Ramos (cell line): ENCODE measurements around the gene BBS10.
"Not testable (repeated sequence)": the region's sequence is repeated elsewhere in the genome, so short reads cannot be mapped to it uniquely, and the experiment has no call there.

Source experiments
- in situ Hi-C: fragments of 300-500 bp; cut with MboI; formaldehyde crosslinking; loops from one replicate; pipeline ENCODE4 v1.14.3; 2022; ENCODE audit warnings: low sequenced_read_pairs; ENCODE audit not compliant: unreplicated experiment

BBS10 gene

DNA sequence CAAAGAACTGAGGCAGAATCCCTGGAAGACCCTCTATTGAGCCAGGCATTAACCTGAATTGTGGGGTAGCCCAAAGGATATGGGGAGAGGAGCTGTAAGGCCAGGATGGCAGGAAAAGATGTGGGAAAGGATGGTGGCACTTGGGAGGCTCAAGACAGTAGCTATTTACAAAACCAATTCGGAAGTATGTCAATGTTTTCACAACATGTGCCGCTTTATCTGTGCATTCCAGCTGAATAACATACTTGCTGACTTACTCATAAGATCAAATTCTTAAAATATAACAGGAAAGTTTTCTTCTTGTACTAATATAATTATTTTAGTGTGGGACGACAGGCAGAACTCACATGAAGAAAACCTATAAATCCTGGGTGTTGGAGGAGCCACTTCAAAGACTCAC, 10.6 kb downstream of the BBS10 start:
- in situ Hi-C loops, result no loop called here

- in situ Hi-C loops, result no loop called here
Observed at GRCh38 chr12:76332606-76333005, 15.6 kb downstream of the BBS10 start.

DNA sequence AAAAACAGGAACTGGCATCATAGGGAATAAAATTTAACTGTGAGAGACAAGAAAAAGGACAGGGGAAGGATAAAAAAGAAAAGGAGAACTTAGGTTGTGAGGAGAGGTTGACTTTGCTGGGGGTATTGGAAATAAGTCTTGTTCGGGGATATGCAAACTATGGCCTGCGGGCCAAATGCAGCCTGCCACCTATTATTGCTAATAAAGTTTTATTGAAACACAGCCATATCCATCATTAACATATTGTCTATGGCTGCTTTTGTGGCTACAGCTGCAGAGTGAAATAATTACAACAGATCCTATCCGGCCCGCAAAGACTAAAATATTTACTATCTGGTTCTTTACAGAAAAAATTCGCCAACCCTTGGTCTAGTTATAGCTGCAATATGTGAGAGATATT, 18.6 kb downstream of the BBS10 start:
- in situ Hi-C loops, result no loop called here

DNA sequence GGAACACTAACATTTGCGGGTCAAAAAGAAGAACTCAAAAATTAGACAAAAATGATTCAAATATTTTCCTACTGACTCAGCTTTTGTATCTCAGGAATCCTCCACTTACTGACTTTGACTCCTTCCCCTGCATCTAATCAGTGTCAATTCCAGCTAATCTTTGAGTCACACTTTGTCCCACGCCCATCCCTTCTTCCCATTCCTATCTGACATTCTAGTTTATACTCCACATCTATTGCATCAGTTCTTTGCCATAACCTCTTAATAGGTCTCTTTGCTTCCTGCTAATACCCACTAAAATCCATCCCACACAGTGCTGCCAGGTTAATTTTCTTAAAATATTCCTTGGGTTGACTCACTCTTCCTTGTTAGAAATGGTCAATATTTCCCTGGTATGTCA, 19.1 kb downstream of the BBS10 start:
- in situ Hi-C loops, result no loop called here

GRCh38 chr12:76319595-76320319, 28.5 kb downstream of the BBS10 start:
- in situ Hi-C loops, result not testable (repeated sequence)

DNA sequence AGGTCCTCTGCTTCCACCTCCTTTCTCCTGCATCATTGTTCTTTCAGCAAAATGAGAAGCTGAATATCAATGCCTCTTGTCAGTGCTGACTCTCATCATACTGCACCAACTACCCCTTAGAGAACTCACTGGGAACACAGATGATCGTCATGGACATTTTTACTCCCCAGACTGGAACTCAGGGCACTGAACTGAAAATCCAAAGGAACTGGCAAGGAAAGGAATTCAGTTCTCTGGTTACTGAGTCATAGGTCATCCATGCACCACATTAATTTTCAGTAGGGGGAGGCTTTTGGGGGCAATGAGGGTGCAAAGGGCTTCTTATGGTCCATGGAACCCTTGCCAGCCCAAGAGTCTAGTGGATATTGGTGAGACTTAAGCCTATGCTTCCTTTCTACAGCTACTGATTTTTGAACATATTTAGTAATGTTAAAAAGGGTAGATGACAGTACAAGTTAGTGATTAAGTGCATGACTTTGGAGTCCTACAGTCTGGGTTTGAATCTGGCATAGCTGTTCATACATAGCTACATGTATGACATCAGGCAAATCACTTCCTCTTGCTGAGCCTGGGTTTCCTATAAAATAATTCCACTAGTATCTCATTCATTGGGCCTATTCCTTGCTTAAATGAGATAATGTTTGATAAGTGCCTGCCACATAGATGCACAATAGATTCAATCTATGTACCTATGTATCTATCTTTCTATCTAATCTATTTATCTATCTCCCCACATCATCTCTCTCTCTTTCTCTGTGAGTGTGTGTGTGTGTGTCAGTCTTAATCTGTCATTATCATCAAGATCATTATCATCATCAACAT, 29.2 kb downstream of the BBS10 start:
- in situ Hi-C loops, result no loop called here

GRCh38 chr12:76317976-76318375, 30.2 kb downstream of the BBS10 start:
- in situ Hi-C loops, result no loop called here

DNA sequence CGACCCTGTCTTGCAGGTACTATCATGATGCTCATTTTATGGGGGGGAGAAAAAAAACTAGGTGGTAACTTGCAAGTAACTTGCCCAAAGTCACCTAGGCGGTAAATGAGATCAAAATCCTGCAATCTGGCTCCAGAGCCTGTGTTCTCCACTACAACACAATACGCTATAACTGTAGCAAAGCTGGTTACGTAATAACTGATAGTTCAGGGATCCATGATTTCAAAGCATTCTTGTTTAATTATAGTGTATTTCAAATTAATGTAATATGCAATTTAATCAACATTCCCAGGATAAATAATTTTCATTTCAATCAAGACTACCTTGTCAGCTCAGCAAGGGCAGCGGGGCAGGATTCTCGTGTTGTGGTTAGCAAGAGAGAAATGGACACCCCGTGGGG, 31.7 kb downstream of the BBS10 start:
- in situ Hi-C loops, result no loop called here

DNA sequence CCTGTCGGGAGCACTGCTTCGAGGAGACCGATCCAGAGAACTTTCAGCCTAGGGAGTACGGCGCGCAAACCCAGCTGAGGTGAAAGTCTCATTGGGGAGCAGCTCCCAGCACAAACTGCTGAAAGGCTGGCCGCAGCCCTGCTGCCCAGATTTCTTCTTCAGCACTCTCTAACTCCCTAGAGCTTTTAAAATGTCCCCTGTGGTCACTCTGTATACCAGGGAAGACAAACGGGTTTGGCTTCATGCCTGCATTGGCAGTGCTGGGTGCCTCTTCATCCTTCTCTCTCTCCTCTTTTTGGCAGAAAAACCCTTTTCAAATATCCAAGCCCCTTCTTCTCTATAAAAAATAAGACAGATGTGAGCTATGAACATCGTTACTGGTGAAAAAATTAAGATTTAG, 34.9 kb downstream of the BBS10 start:
- in situ Hi-C loops, result no loop called here

DNA sequence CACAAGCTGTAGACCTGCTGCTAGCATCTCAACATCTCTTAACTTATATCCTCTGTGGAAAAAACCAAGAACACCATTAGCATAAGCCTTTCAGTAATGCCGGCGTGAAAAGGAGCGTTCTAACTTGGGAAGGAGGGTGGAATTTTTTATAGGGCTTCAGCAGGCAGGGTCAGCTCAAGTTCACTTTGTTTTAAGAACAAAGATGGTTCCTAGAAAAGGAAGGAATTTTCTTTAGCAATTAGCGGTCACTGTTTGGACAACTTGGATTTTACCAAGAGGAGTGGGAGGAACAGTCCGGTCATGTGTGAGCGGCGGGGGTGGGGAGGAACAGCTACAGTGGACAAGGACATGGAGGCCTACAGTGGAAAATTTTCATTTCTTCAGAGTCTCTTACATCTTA, 35.9 kb downstream of the BBS10 start:
- in situ Hi-C loops, result no loop called here

DNA sequence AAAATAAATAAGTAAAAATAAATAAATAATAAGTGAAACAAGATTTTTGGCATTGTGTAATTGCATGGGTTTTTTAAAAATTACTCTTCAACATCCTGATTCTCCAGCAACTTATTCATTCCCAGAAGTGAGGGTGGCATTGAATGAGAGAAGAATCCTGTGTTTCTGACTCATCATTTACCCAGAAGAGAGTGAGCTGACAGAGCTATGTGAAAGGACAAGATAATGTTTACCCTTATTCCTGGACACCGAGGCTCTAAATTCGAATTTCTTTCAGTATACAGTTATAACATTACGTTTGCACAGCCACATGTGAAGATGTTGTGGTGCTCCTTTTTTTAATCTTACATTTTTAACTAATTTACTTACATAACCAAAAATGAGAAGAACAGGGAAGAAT, 36.4 kb downstream of the BBS10 start:
- in situ Hi-C loops, result no loop called here

DNA sequence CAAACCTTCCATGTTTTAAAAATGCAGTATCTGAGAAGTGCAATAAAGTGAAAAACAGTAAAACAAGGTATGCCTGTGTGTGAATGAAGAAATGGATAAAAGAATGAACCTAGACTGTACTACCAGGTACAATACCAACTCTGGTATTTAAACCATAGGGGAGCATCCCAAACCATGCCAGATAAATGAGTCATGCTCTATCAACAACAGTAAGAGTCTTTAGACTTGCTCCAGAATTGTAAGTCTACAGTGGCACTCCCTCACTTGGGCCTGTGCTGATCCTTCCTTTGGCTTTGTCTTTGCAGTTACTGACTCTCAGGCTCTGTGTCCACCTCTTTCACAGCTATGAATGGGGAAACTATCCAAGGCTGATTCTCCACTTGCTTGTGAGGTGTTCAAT, 38.1 kb downstream of the BBS10 start:
- in situ Hi-C loops, result no loop called here

GRCh38 chr12:76308866-76309265, 39.3 kb downstream of the BBS10 start:
- in situ Hi-C loops, result no loop called here

- in situ Hi-C loops, result no loop called here
Observed at GRCh38 chr12:76307083-76307482, 41.1 kb downstream of the BBS10 start.

DNA sequence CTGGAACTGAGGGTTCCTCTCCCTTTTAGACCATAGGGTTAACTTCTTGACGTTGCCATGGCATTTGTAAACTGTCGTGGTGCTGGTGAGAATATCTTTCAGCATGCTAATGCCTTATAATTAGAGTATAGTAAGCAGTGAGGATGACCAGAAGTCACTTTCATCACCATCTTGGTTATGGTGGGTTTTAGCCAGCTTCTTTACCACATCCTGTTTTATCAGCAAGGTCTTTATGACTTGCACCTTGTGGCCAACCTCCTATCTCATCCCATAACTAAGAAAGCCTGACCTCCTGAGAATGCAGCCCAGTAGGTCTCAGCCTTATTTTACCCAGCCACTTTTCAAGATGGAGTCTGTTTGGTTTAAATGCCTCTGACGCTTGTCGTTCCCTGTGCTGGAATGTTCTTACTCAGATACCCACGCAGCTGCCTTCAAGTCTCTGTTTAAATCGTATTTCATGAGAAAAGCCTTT, 44.2 kb downstream of the BBS10 start:
- in situ Hi-C loops, result no loop called here

DNA sequence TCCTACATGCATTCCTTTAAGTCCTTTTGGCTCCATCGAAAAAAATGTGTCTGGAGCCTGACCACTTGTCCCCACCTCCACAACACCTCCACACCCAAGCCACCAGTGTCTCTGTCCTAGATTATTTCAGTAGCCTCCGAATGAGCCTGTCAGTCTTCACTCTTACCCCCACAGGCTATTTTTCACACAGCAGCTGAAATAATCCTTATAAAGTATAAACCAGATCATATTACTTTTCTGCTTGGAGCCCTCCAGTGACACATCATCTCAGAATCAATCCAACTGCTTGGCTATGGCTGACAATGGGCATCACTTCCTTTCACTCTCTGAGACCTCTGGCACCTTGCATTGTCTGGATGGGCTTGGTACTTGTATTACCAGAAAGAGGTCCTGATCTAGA, 44.9 kb downstream of the BBS10 start:
- in situ Hi-C loops, result no loop called here

DNA sequence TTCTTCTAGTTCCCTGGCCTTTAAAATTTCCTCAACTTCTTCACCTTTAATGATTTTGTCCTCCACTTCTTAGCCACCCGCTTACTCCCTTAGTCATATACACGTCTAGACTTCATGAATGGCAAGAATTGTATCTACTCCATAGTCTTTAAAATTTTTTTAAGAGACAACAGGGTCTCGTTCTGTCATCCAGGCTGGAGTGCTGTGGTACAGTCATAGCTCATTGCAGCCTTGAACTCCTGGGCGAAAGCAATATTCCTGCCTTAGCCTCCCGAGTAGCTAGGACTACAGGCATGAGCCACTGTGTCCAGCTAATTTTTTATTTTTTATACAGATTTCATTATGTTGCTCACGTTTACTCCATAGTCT, 47.9 kb downstream of the BBS10 start:
- in situ Hi-C loops, result no loop called here

- in situ Hi-C loops, result no loop called here
Observed at GRCh38 chr12:76299536-76300296, 48.5 kb downstream of the BBS10 start.
